HCT116 (cell line): ENCODE results near the gene CDK14. TPM values are rescaled to one million over a fixed set of nuclear protein-coding genes. Genes with fewer than 3 reads are reported as not detected.

Source experiments
- ATAC-seq: fragments of 200-7000 bp; cut with Tn5 transposase; 2 replicates; pipeline ENCODE4 v1.9.1; 2020; ENCODE audit warnings: mild to moderate bottlenecking, moderate library complexity
- BruUV-seq: library from RNA; stranded (reverse); fragments of 400-500 nt; replicated peaks from 2 replicates; lab custom pipeline; 2021; lab: Mats Ljungman, UMichigan
- CTCF ChIA-PET: fragments of 300-600 bp; sonication (Branson Sonifier 250); formaldehyde crosslinking; loops from one replicate; lab custom pipeline; 2021; ENCODE audit warnings: antibody characterized with exemption; lab: Charles Lee
- POLR2A ChIA-PET: fragments of 300-600, 350-600 bp; sonication (Branson Sonifier 250); formaldehyde crosslinking; loops from one replicate; lab custom pipeline; 2021; ENCODE audit warnings: antibody characterized with exemption; lab: Charles Lee
- RAD21 ChIA-PET, 2 experiments: fragments of 300-600 bp; sonication (Branson Sonifier 250); formaldehyde crosslinking; loops; one replicate each; lab custom pipeline; 2023; ENCODE audit warnings: low total read pairs in 2 of 2; ENCODE audit not compliant: uncharacterized antibody in 2 of 2, unreplicated experiment in 2 of 2, low non-redundant PET in 1 of 2; lab: Charles Lee
- DNase-seq: peaks from one replicate; pipeline ENCODE4 v3.0.0-alpha.2; 2010; ENCODE audit warnings: low read depth, low spot score
- H2AFZ ChIP-seq: fragments of 200-600 bp; shearing (Covaris generic), sonication (generic); 2 replicates; pipeline ENCODE4 v1.6.1; 2017; ENCODE audit warnings: low read depth, mixed run types, mixed read lengths, antibody characterized with exemption, low read length; ENCODE audit not compliant: poor library complexity, severe bottlenecking
- H3K27ac ChIP-seq: 2 replicates; pipeline ENCODE4 v1.5.1; 2012; ENCODE audit warnings: low read depth, low read length
- H3K27me3 ChIP-seq: fragments of 200-600 bp; sonication (generic); 2 replicates; pipeline ENCODE4 v1.6.1; 2016; ENCODE audit warnings: mixed run types, low read length, mixed read lengths; ENCODE audit not compliant: insufficient read depth
- H3K36me3 ChIP-seq, 2 experiments: fragments of 200-500 bp in 1 of 2; fragments of 200-600 bp in 1 of 2; sonication (Bioruptor generic) in 1 of 2; sonication (generic) in 1 of 2; 2 replicates each; pipeline versions ENCODE4 v1.5.1 to v1.6.1; 2014 to 2016; ENCODE audit warnings: low read length in 2 of 2, inconsistent platforms in 1 of 2, mixed read lengths in 1 of 2, mixed run types in 1 of 2; ENCODE audit not compliant: insufficient read depth in 2 of 2, control insufficient read depth in 1 of 2
- H3K4me1 ChIP-seq, 2 experiments: fragments of 200-600 bp in 1 of 2; sonication (generic) in 1 of 2; 2 replicates each; pipeline versions ENCODE4 v1.5.1 to v1.6.1; 2012 to 2017; ENCODE audit warnings: low read length in 2 of 2, inconsistent platforms in 1 of 2, mild to moderate bottlenecking in 1 of 2, mixed read lengths in 1 of 2, mixed run types in 1 of 2, moderate library complexity in 1 of 2; ENCODE audit not compliant: insufficient read depth in 2 of 2, control insufficient read depth in 1 of 2
- H3K4me2 ChIP-seq: fragments of 200-600 bp; sonication (generic); 2 replicates; pipeline ENCODE4 v1.6.1; 2017; ENCODE audit warnings: mixed run types, low read length, mixed read lengths
- H3K4me3 ChIP-seq, 2 experiments: fragments of 200-600 bp in 1 of 2; sonication (generic) in 1 of 2; replicated peaks in 1 of 2; 2 replicates each; pipeline ENCODE4 v1.5.1; 2011 to 2016; ENCODE audit warnings: low read length in 2 of 2, control low read depth in 1 of 2, low read depth in 1 of 2, mild to moderate bottlenecking in 1 of 2, mixed read lengths in 1 of 2, mixed run types in 1 of 2
- H3K79me2 ChIP-seq: fragments of 200-600 bp; sonication (generic); 2 replicates; pipeline ENCODE4 v1.6.1; 2017; ENCODE audit warnings: mild to moderate bottlenecking, mixed run types, low read length, moderate library complexity, mixed read lengths; ENCODE audit not compliant: insufficient read depth
- H3K9ac ChIP-seq: fragments of 200-600 bp; sonication (generic); 2 replicates; pipeline ENCODE4 v1.6.1; 2016; ENCODE audit warnings: low read length, mixed read lengths
- H3K9me2 ChIP-seq: fragments of 200-600 bp; sonication (generic), shearing (Covaris generic); 2 replicates; pipeline ENCODE4 v1.6.1; 2017; ENCODE audit warnings: mixed run types, mild to moderate bottlenecking, moderate library complexity; ENCODE audit not compliant: insufficient read depth
- H3K9me3 ChIP-seq, 2 experiments: fragments of 200-500 bp in 1 of 2; fragments of 200-600 bp in 1 of 2; sonication (Bioruptor generic) in 1 of 2; sonication (generic) in 1 of 2; 2 replicates each; pipeline ENCODE4 v1.6.1; 2014 to 2017; ENCODE audit warnings: low read length in 2 of 2, mixed read lengths in 2 of 2, inconsistent platforms in 1 of 2, low read depth in 1 of 2, mild to moderate bottlenecking in 1 of 2, mixed run types in 1 of 2, moderate library complexity in 1 of 2; ENCODE audit not compliant: control insufficient read depth in 1 of 2, insufficient read depth in 1 of 2
- H4K20me1 ChIP-seq: fragments of 200-600 bp; sonication (generic), shearing (Covaris generic); 2 replicates; pipeline ENCODE4 v1.6.1; 2017; ENCODE audit warnings: mixed run types, mild to moderate bottlenecking, moderate library complexity; ENCODE audit not compliant: insufficient read depth
- CBX3 ChIP-seq: IDR thresholded peaks from 2 replicates; pipeline ENCODE4 v1.6.1; 2012; ENCODE audit warnings: low read depth
- CEBPB ChIP-seq: IDR thresholded peaks from 2 replicates; pipeline ENCODE4 v1.6.1; 2012; ENCODE audit warnings: low read depth
- EGR1 ChIP-seq: IDR thresholded peaks from 2 replicates; pipeline ENCODE4 v1.6.1; 2012; ENCODE audit warnings: low read depth
- ELF1 ChIP-seq: IDR thresholded peaks from 2 replicates; pipeline ENCODE4 v1.6.1; 2012; ENCODE audit warnings: low read depth, borderline replicate concordance
- EZH2 ChIP-seq: fragments of 200-600 bp; sonication (generic); IDR thresholded peaks from 2 replicates; pipeline ENCODE4 v1.6.1; 2017; ENCODE audit warnings: antibody characterized with exemption, mixed run types
- EZH2phosphoT487 ChIP-seq: fragments of 200-600 bp; IDR thresholded peaks from 2 replicates; pipeline ENCODE4 v1.6.1; 2018; ENCODE audit warnings: antibody characterized with exemption, borderline replicate concordance
- FOSL1 ChIP-seq: IDR thresholded peaks from 2 replicates; pipeline ENCODE4 v1.6.1; 2012; ENCODE audit warnings: low read depth
- JUND ChIP-seq: IDR thresholded peaks from 2 replicates; pipeline ENCODE4 v1.6.1; 2012
- POLR2A ChIP-seq: IDR thresholded peaks from 2 replicates; pipeline ENCODE4 v1.7.0; 2011; ENCODE audit warnings: borderline replicate concordance; ENCODE audit not compliant: insufficient read depth, insufficient read length; ENCODE audit errors: extremely low read depth
- POLR2AphosphoS5 ChIP-seq: IDR thresholded peaks from 2 replicates; pipeline ENCODE4 v1.6.1; 2011; ENCODE audit warnings: mild to moderate bottlenecking, low read depth, low read length, moderate library complexity
- RAD21 ChIP-seq: IDR thresholded peaks from 2 replicates; pipeline ENCODE4 v1.6.1; 2012; ENCODE audit warnings: low read depth, mild to moderate bottlenecking
- SIN3A ChIP-seq: IDR thresholded peaks from 2 replicates; pipeline ENCODE4 v1.6.1; 2012; ENCODE audit warnings: low read depth
- SP1 ChIP-seq: IDR thresholded peaks from 2 replicates; pipeline ENCODE4 v1.6.1; 2012; ENCODE audit warnings: low read depth
- SRF ChIP-seq: IDR thresholded peaks from 2 replicates; pipeline ENCODE4 v1.6.1; 2012; ENCODE audit warnings: low read depth
- TCF7L2 ChIP-seq: IDR thresholded peaks from 2 replicates; pipeline ENCODE4 v1.7.0; 2011; ENCODE audit warnings: borderline replicate concordance, inconsistent platforms; ENCODE audit not compliant: insufficient read depth, insufficient read length; ENCODE audit errors: extremely low read depth
- ZNF274 ChIP-seq: fragments of 200-500 bp; sonication (Bioruptor generic); IDR thresholded peaks from 2 replicates; pipeline ENCODE4 v1.6.1; 2014; ENCODE audit warnings: mild to moderate bottlenecking, low read depth, low read length, inconsistent platforms
- intact Hi-C: fragments of 100-400 bp; cut with micrococcal nuclease; formaldehyde crosslinking; loops from 2 replicates; pipeline ENCODE4 v1.10.0; 2022
- total RNA-seq: library from RNA; stranded (reverse); gene quantifications from one replicate; pipeline ENCODE4 v1.2.1, GENCODE V29; 2021; ENCODE audit not compliant: unreplicated experiment
- TF ChIP-seq, protein P1 (sequence below): IDR thresholded peaks from 2 replicates; pipeline ENCODE4 v1.6.1; 2012
- TF ChIP-seq, protein P2 (sequence below), 3 experiments: fragments of 200-600 bp in 1 of 3; sonication (generic) in 1 of 3; IDR thresholded peaks in 2 of 3; conservative IDR thresholded peaks in 1 of 3; 2 replicates each; pipeline ENCODE4 v1.5.1; 2012 to 2017; ENCODE audit warnings: low read depth in 2 of 3, low read length in 2 of 3, antibody characterized with exemption in 1 of 3, borderline replicate concordance in 1 of 3, control low read depth in 1 of 3, mild to moderate bottlenecking in 1 of 3, mixed read lengths in 1 of 3, mixed run types in 1 of 3, moderate library complexity in 1 of 3; ENCODE audit not compliant: insufficient read depth in 1 of 3
- TF ChIP-seq, protein P3 (sequence below): IDR thresholded peaks from 2 replicates; pipeline ENCODE4 v1.6.1; 2012

The CDK14 gene
- total RNA-seq, 1 experiment from 2014 or later = 10.2 TPM

DNA sequence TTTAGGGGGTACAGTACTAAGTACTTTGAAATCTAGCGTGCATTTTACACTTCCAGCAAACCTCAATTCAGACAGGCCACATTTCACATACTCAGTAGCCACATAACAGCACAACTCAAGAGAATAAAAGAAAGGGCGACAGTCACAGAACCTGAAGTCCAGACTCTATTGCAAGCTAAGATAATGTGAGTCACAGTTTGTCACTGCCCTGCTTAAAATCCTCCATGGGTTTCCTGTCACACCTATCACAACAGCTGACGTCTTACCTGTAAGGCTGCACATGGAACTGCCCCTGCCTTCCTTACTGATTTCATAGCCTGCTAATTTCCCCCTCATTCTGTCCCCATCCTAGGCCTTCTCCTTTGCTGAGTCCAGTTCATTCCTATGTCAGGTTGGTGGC is 16.1 kb upstream of the CDK14 start:
- no peak overlapping the region for H3K9ac ChIP-seq
- peak overlapping the region; percentile 68 for H2AFZ ChIP-seq
- no peaks in the 10 kb centered on the region for H4K20me1 ChIP-seq
- TF ChIP-seq ZNF274 = no peak
- no peak for TF ChIP-seq EGR1
- TF ChIP-seq RAD21 = no peak
- no peak for TF ChIP-seq SRF
- no peak for TF ChIP-seq SP1
- no peak for TF ChIP-seq POLR2A
- TF ChIP-seq SIN3A = no peak
- TF ChIP-seq CEBPB = no peak
- TF ChIP-seq EZH2phosphoT487 = no peak
- TF ChIP-seq, protein P1, sequence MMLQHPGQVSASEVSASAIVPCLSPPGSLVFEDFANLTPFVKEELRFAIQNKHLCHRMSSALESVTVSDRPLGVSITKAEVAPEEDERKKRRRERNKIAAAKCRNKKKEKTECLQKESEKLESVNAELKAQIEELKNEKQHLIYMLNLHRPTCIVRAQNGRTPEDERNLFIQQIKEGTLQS = no peak
- TF ChIP-seq, protein P2, sequence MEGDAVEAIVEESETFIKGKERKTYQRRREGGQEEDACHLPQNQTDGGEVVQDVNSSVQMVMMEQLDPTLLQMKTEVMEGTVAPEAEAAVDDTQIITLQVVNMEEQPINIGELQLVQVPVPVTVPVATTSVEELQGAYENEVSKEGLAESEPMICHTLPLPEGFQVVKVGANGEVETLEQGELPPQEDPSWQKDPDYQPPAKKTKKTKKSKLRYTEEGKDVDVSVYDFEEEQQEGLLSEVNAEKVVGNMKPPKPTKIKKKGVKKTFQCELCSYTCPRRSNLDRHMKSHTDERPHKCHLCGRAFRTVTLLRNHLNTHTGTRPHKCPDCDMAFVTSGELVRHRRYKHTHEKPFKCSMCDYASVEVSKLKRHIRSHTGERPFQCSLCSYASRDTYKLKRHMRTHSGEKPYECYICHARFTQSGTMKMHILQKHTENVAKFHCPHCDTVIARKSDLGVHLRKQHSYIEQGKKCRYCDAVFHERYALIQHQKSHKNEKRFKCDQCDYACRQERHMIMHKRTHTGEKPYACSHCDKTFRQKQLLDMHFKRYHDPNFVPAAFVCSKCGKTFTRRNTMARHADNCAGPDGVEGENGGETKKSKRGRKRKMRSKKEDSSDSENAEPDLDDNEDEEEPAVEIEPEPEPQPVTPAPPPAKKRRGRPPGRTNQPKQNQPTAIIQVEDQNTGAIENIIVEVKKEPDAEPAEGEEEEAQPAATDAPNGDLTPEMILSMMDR (IDR thresholded peaks at IDR 0.05 in 2 of 3, conservative IDR thresholded peaks at IDR 0.05 in 1 of 3; ENCODE audit: borderline replicate concordance in 1 of 3, insufficient read depth in 1 of 3, low read depth in 2 of 3, low read length in 2 of 3) = no peak
- TF ChIP-seq ELF1 = no peak
- TF ChIP-seq TCF7L2 = no peak
- no peak for TF ChIP-seq POLR2AphosphoS5
- TF ChIP-seq, protein P3, sequence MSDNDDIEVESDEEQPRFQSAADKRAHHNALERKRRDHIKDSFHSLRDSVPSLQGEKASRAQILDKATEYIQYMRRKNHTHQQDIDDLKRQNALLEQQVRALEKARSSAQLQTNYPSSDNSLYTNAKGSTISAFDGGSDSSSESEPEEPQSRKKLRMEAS = no peak
- TF ChIP-seq JUND = no peak
- no peak for TF ChIP-seq CBX3
- TF ChIP-seq FOSL1 = no peak
- TF ChIP-seq EZH2 = no peak
- TF ChIP-seq, all 23 proteins: peak for 0
- CTCF ChIA-PET = interaction anchor here (1.1 kb wide), 1 partner anchor 125 kb away, joined by 3 read pairs; no protein-coding TSS in a partner anchor
- Histone ChIP-seq H3K36me3 (no peaks in the 10 kb centered on the region), H3K4me1 (peaks cover 6 to 19% of the 10 kb centered on the region in 2 experiments; a peak in 2 of 4 replicates), H3K9me3 (no peaks in the 10 kb centered on the region), H3K4me3 (no peak overlapping the region), H3K79me2 (no peaks in the 10 kb centered on the region), H3K4me2 (no peak overlapping the region), H3K27me3 (no peaks in the 10 kb centered on the region), H3K27ac (no peak overlapping the region), H3K9me2 (no peaks in the 10 kb centered on the region)
- POLR2A ChIA-PET = no interaction called here
- ATAC-seq (peak; percentile 25; the same call in 1 of the 2 replicates), DNase-seq (no peak)
- BruUV-seq = no TSS peak
- RAD21 ChIA-PET = no interaction called here
- intact Hi-C loops = no loop called here
